ENCODE data around the gene FAM53B. TPM values are rescaled to one million over a fixed set of nuclear protein-coding genes. Genes with fewer than 3 reads are reported as not detected.

FAM53B gene
- total and polyA plus RNA-seq, 8 donors, result 12.8 to 34.6 (median 23.0) TPM

DNA sequence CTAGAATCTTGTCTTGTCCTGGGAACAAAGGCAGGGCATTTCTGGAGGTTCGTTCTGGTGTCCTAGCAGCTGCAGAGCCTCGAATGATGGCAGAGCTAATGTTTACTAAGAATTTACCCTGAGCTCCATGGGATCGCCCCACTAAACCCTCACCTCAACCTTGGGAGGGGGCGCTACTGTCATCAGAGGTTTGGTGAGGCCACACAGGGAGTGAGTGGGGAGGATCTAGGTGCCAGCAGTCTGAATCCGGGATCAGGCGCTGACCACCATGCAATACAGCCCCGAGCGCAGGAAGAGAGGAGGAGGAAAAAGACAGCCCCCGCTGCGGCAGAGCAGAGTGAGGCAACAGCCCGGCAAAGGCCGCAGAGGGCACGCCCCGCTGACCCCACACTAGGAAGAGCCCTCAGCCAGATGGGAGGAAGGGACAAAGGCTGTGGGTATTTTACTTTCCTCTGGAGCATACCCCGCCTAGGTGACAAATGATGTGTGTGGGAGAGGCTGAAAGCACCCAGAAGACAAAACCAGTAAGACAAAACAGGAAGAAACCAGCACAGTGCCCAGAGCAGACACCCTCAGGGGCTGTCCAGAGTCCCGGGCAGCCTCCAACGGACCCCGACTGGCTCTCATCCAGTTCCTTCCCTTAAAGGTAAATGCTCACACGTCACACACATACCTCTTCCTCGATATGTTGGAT lies 103.5 kb downstream of the FAM53B start:
- no peaks in the 10 kb centered on the region for H3K27me3 ChIP-seq
- H3K27ac ChIP-seq, result peak overlapping the region; percentile 65 to 82
- DNase-seq (peak in 2 of 4 donors; percentile 68 to 89), ATAC-seq (peak; percentile 59)
- H3K9me3 ChIP-seq, result no peaks in the 10 kb centered on the region
- H3K36me3 ChIP-seq, result no peaks in the 10 kb centered on the region
- peaks cover 16 to 96% of the 10 kb centered on the region in 2 donors for H3K4me1 ChIP-seq
- H3K4me3 ChIP-seq, result no peak overlapping the region
- intact Hi-C loops (cut with DNase I), result no loop called here
- TF ChIP-seq, protein P1, sequence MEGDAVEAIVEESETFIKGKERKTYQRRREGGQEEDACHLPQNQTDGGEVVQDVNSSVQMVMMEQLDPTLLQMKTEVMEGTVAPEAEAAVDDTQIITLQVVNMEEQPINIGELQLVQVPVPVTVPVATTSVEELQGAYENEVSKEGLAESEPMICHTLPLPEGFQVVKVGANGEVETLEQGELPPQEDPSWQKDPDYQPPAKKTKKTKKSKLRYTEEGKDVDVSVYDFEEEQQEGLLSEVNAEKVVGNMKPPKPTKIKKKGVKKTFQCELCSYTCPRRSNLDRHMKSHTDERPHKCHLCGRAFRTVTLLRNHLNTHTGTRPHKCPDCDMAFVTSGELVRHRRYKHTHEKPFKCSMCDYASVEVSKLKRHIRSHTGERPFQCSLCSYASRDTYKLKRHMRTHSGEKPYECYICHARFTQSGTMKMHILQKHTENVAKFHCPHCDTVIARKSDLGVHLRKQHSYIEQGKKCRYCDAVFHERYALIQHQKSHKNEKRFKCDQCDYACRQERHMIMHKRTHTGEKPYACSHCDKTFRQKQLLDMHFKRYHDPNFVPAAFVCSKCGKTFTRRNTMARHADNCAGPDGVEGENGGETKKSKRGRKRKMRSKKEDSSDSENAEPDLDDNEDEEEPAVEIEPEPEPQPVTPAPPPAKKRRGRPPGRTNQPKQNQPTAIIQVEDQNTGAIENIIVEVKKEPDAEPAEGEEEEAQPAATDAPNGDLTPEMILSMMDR (IDR thresholded peaks at IDR 0.05), result no peak

DNA sequence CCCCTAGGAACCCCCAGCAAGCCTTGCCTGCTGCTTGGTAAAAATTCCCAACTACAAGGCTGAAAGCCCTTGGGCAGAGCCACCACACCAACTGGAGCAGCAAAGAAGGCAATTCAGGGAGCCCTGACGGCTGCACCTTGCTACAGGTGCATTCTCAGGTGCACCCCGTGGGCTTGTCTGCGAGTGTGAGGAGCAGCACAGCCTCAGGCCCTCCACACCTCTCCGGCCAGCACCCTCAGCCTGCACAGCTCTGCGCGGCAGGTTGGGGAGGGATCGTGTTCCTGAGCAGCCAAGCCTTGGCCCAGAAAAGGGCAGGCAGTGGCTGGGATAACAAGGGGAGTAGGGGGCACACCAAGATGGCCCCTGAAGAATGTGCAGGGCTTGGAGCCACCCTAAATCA lies 104.1 kb downstream of the FAM53B start:
- intact Hi-C loops (cut with DNase I), result no loop called here
- H3K36me3 ChIP-seq, result no peaks in the 10 kb centered on the region
- TF ChIP-seq, protein P1 (IDR thresholded peaks at IDR 0.05), result no peak
- no peak overlapping the region for H3K4me3 ChIP-seq
- DNase-seq (peak in 1 of 4 donors; percentile 68), ATAC-seq (no peak)
- peak overlapping the region in 1 of 2 donors; percentile 82 for H3K27ac ChIP-seq
- H3K4me1 ChIP-seq, result peaks cover 16 to 90% of the 10 kb centered on the region in 2 donors
- H3K9me3 ChIP-seq, result no peaks in the 10 kb centered on the region
- H3K27me3 ChIP-seq, result no peaks in the 10 kb centered on the region

DNA sequence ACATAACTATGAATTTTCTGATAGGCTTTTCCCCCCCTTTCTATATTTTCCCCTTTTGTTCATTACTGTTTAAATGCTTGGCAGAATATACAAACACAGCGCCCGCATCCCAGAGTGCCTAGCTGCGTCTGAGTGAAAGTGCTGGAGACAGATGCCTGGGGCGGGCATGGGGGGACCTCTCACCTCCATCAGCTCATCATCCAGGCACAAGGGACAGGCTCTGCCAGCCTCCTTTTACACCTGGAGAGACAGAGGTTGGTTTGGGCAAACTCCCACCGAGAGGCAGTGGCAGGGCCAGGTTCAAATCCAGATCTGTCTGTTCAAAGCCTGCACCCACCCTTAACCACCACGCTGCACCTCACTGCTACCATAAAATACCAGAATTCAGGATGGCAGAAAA lies 104.5 kb downstream of the FAM53B start:
- intact Hi-C loops (cut with DNase I), result no loop called here
- no peaks in the 10 kb centered on the region for H3K27me3 ChIP-seq
- H3K9me3 ChIP-seq, result no peaks in the 10 kb centered on the region
- TF ChIP-seq, protein P1 (IDR thresholded peaks at IDR 0.05), result no peak
- DNase-seq (peak in 1 of 4 donors; percentile 10), ATAC-seq (no peak)
- H3K4me1 ChIP-seq, result peaks cover 16 to 86% of the 10 kb centered on the region in 2 donors
- H3K27ac ChIP-seq, result peak overlapping the region in 1 of 2 donors; percentile 82
- no peak overlapping the region for H3K4me3 ChIP-seq
- no peaks in the 10 kb centered on the region for H3K36me3 ChIP-seq

DNA sequence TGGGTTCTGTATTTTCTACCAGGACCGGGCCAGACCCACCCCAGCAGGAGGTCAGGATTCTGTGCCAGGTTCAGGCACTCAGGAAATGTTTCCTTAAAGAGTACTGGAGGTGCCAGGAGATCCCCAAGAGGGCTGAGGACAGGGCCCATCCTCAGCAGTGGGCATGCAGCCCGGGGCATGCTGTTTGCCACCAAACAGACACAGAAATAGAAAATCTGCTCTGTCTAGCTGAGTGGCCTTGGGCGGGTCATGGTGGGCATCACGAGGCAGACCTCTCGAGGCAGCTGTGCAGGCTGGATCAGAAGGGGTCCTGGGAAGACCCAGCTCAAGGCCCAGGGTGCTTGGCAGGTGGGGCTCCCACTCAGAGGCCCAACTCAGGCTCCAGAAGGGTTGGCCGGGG lies 105.0 kb downstream of the FAM53B start:
- Histone ChIP-seq H3K4me3 (no peak overlapping the region), H3K4me1 (peaks cover 16 to 82% of the 10 kb centered on the region in 2 donors), H3K9me3 (peaks cover 0 to 2% of the 10 kb centered on the region in 2 donors), H3K27ac (peak overlapping the region in 1 of 2 donors; percentile 40), H3K27me3 (no peaks in the 10 kb centered on the region), H3K36me3 (no peaks in the 10 kb centered on the region)
- intact Hi-C loops (cut with DNase I), result no loop called here
- ATAC-seq, result no peak
- TF ChIP-seq, protein P1 (IDR thresholded peaks at IDR 0.05), result no peak
- peak in 1 of 4 donors; percentile 65 for DNase-seq

DNA sequence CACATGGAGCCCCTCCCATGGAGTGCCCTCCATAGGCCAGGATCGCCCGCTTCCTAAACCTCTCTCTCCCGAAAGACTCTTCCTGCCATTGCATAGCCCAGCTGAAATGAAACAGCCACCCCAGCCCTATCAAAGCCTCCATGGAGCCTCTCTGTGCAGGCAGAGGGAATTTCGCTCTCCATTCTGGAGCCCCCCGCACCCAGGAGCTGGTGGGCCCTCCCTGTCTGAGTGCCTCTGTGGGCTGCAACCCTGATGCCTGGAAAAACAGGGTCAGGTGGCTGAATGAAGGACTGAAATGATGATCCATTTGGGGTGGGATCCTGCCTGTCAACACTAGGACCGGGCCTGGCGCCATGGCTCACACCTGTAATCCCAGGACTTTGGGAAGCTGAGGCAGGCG lies 106.4 kb downstream of the FAM53B start:
- ATAC-seq, result no peak
- H3K27me3 ChIP-seq, result no peaks in the 10 kb centered on the region
- H3K27ac ChIP-seq, result peak overlapping the region in 1 of 2 donors; percentile 40
- TF ChIP-seq, protein P1 (IDR thresholded peaks at IDR 0.05), result no peak
- H3K36me3 ChIP-seq, result no peaks in the 10 kb centered on the region
- intact Hi-C loops (cut with DNase I), result no loop called here
- no peak overlapping the region for H3K4me3 ChIP-seq
- peaks cover 0 to 2% of the 10 kb centered on the region in 2 donors for H3K9me3 ChIP-seq
- DNase-seq, result peak in 1 of 4 donors; percentile 39
- peaks cover 18 to 76% of the 10 kb centered on the region in 2 donors for H3K4me1 ChIP-seq
